Neural progenitor cell (in vitro differentiated cells): ENCODE data around the gene GLI1. TPM values are rescaled to one million over a fixed set of nuclear protein-coding genes. Genes with fewer than 3 reads are reported as not detected.

ENCODE experiments used
- DNase-seq: peaks from one replicate; pipeline ENCODE4 v3.0.0-alpha.2; 2016; ENCODE audit warnings: low spot score
- H2AFZ ChIP-seq: fragments of 200-600 bp; sonication (generic); replicated peaks from 2 replicates; pipeline ENCODE4 v1.6.1; 2016; ENCODE audit warnings: antibody characterized with exemption
- H3F3A ChIP-seq: fragments of 200-600 bp; sonication (generic); 2 replicates; pipeline ENCODE4 v1.6.1; 2016; ENCODE audit warnings: antibody characterized with exemption, low read depth
- H3K27ac ChIP-seq: fragments of 200-600 bp; sonication (generic); 2 replicates; pipeline ENCODE4 v1.5.1; 2016; ENCODE audit warnings: mild to moderate bottlenecking
- H3K27me3 ChIP-seq: fragments of 200-600 bp; sonication (generic); 2 replicates; pipeline ENCODE4 v1.6.1; 2016; ENCODE audit warnings: mild to moderate bottlenecking, moderate library complexity
- H3K36me3 ChIP-seq: fragments of 200-600 bp; sonication (generic); 2 replicates; pipeline ENCODE4 v1.5.1; 2016
- H3K4me1 ChIP-seq: fragments of 200-600 bp; sonication (generic); 2 replicates; pipeline ENCODE4 v1.6.1; 2016; ENCODE audit warnings: mixed run types
- H3K4me2 ChIP-seq: fragments of 200-600 bp; sonication (generic); 2 replicates; pipeline ENCODE4 v1.6.1; 2016
- H3K4me3 ChIP-seq: fragments of 200-600 bp; sonication (generic); 2 replicates; pipeline ENCODE4 v1.5.1; 2016
- H3K79me2 ChIP-seq: fragments of 200-600 bp; sonication (generic); 2 replicates; pipeline ENCODE4 v1.6.1; 2016; ENCODE audit warnings: low read depth
- H3K9ac ChIP-seq: fragments of 200-600 bp; sonication (generic); 2 replicates; pipeline ENCODE4 v1.6.1; 2016
- H3K9me3 ChIP-seq: fragments of 200-600 bp; sonication (generic); 2 replicates; pipeline ENCODE4 v1.5.1; 2016; ENCODE audit warnings: low read depth
- H4K20me1 ChIP-seq: fragments of 200-600 bp; sonication (generic); 2 replicates; pipeline ENCODE4 v1.6.1; 2016; ENCODE audit warnings: low read depth
- H3K27ac Mint-ChIP-seq: 3 replicates; pipeline ENCODE4 v1.8.0; 2021; ENCODE audit warnings: mixed read lengths
- H3K27me3 Mint-ChIP-seq: 2 replicates; pipeline ENCODE4 v1.8.0; 2022; ENCODE audit warnings: low read depth, mild to moderate bottlenecking, inconsistent platforms, moderate library complexity, mixed read lengths; ENCODE audit not compliant: insufficient read depth
- H3K36me3 Mint-ChIP-seq: 3 replicates; pipeline ENCODE4 v1.8.0; 2021; ENCODE audit warnings: mixed read lengths
- H3K4me1 Mint-ChIP-seq: 3 replicates; pipeline ENCODE4 v1.8.0; 2021; ENCODE audit warnings: mixed read lengths
- H3K4me3 Mint-ChIP-seq: 3 replicates; pipeline ENCODE4 v1.8.0; 2021; ENCODE audit warnings: mild to moderate bottlenecking, moderate library complexity, mixed read lengths
- H3K9me3 Mint-ChIP-seq: 3 replicates; pipeline ENCODE4 v1.8.0; 2020; ENCODE audit warnings: mixed read lengths
- CTCF ChIP-seq: fragments of 200-600 bp; sonication (generic); IDR thresholded peaks from 2 replicates; pipeline ENCODE4 v1.5.1; 2017; ENCODE audit warnings: antibody characterized with exemption, mild to moderate bottlenecking
- EZH2 ChIP-seq: fragments of 200-600 bp; sonication (generic); IDR thresholded peaks from 2 replicates; pipeline ENCODE4 v1.6.1; 2017; ENCODE audit warnings: antibody characterized with exemption, mild to moderate bottlenecking, moderate library complexity
- EZH2phosphoT487 ChIP-seq: fragments of 200-600 bp; sonication (generic); IDR thresholded peaks from 2 replicates; pipeline ENCODE4 v1.6.1; 2017; ENCODE audit warnings: antibody characterized with exemption
- total RNA-seq: library from RNA; depleted of rRNA; stranded (reverse); fragments of >200 nt; gene quantifications from 2 replicates; pipeline ENCODE4 v1.2.3, GENCODE V29; 2015; ENCODE audit warnings: low replicate concordance

GLI1 gene
- total RNA-seq, 1 donor from 2014 or later, result 0.71 TPM

- H3K79me2 ChIP-seq, result peaks cover 20% of the 10 kb centered on the region
- no peak overlapping the region for H2AFZ ChIP-seq
- peaks cover 4% of the 10 kb centered on the region for H3K36me3 ChIP-seq
- no peak overlapping the region for H3K4me3 Mint-ChIP-seq
- no peak overlapping the region for H3K4me3 ChIP-seq
- peaks cover 5% of the 10 kb centered on the region for H3K4me1 ChIP-seq
- DNase-seq, result no peak
- H3K9me3 Mint-ChIP-seq, result no peaks in the 10 kb centered on the region
- H3K9me3 ChIP-seq, result no peaks in the 10 kb centered on the region
- peaks cover 16% of the 10 kb centered on the region for H3K27me3 ChIP-seq
- no peaks in the 10 kb centered on the region for H4K20me1 ChIP-seq
- no peak overlapping the region for H3K9ac ChIP-seq
- no peak overlapping the region for H3K4me2 ChIP-seq
- peaks cover 21% of the 10 kb centered on the region for H3F3A ChIP-seq
- H3K27me3 Mint-ChIP-seq, result peaks cover 6% of the 10 kb centered on the region
- H3K27ac ChIP-seq, result no peak overlapping the region
- H3K36me3 Mint-ChIP-seq, result peaks cover 13% of the 10 kb centered on the region
- no peak for TF ChIP-seq EZH2phosphoT487
- TF ChIP-seq CTCF, result no peak
- TF ChIP-seq EZH2, result no peak
- H3K4me1 Mint-ChIP-seq, result peaks cover 13% of the 10 kb centered on the region
- H3K27ac Mint-ChIP-seq, result no peak overlapping the region
Measured at GRCh38 chr12:57485695-57486094, 26.1 kb downstream of the GLI1 start.

- no peak overlapping the region for H3K9ac ChIP-seq
- peaks cover 20% of the 10 kb centered on the region for H3K79me2 ChIP-seq
- Mint-ChIP-seq H3K4me3 (peak overlapping the region; percentile 93), H3K4me1 (peaks cover 13% of the 10 kb centered on the region), H3K9me3 (no peaks in the 10 kb centered on the region), H3K27me3 (peaks cover 2% of the 10 kb centered on the region), H3K36me3 (peaks cover 19% of the 10 kb centered on the region), H3K27ac (no peak overlapping the region)
- no peak for DNase-seq
- H3K9me3 ChIP-seq, result no peaks in the 10 kb centered on the region
- H3K27me3 ChIP-seq, result peaks cover 1% of the 10 kb centered on the region
- peak overlapping the region; percentile 93 for H3K4me3 ChIP-seq
- peaks cover 8% of the 10 kb centered on the region for H3K36me3 ChIP-seq
- TF ChIP-seq EZH2phosphoT487 (no peak), EZH2 (no peak), CTCF (no peak)
- H3K27ac ChIP-seq, result no peak overlapping the region
- H3K4me2 ChIP-seq, result no peak overlapping the region
- peaks cover 33% of the 10 kb centered on the region for H3F3A ChIP-seq
- peaks cover 5% of the 10 kb centered on the region for H3K4me1 ChIP-seq
- no peaks in the 10 kb centered on the region for H4K20me1 ChIP-seq
- H2AFZ ChIP-seq, result peak overlapping the region; percentile 87
Measured at GRCh38 chr12:57487055-57487596, 27.5 kb downstream of the GLI1 start.

GRCh38 chr12:57487597-57488401, 28.2 kb downstream of the GLI1 start, which contains the start of gene MARS1:
MARS1 (plus strand) TSS chr12:57488068; CDS start chr12:57488091, 23 bp downstream.
- H3K4me1 ChIP-seq, result peaks cover 5% of the 10 kb centered on the region
- H3K4me3 ChIP-seq, result peak within 1 kb of the TSS; percentile 93

More at GRCh38 chr12:57487597-57488401, 28.2 kb downstream of the GLI1 start, which contains the start of gene MARS1:
- peaks cover 8% of the 10 kb centered on the region for H3K36me3 ChIP-seq
- DNase-seq, result peak; percentile 95
- peak within 1 kb of the TSS; percentile 93 for H3K4me3 Mint-ChIP-seq
- H3K79me2 ChIP-seq, result peaks cover 20% of the 10 kb centered on the region
- H3K9me3 ChIP-seq, result no peaks in the 10 kb centered on the region
- peaks cover 39% of the 10 kb centered on the region for H3F3A ChIP-seq
- H3K27me3 ChIP-seq, result no peaks in the 10 kb centered on the region
- no peaks in the 10 kb centered on the region for H4K20me1 ChIP-seq
- H3K4me1 Mint-ChIP-seq, result peaks cover 13% of the 10 kb centered on the region
- peak within 1 kb of the TSS; percentile 97 for H3K27ac Mint-ChIP-seq
- H3K27me3 Mint-ChIP-seq, result peaks cover 2% of the 10 kb centered on the region
- TF ChIP-seq EZH2phosphoT487 (no peak), EZH2 (no peak), CTCF (peak; percentile 25)
- H2AFZ ChIP-seq, result peak within 1 kb of the TSS; percentile 87
- peak within 1 kb of the TSS; percentile 97 for H3K4me2 ChIP-seq
- H3K36me3 Mint-ChIP-seq, result peaks cover 23% of the 10 kb centered on the region
- peak within 1 kb of the TSS; percentile 94 for H3K9ac ChIP-seq
- no peaks in the 10 kb centered on the region for H3K9me3 Mint-ChIP-seq
- H3K27ac ChIP-seq, result peak within 1 kb of the TSS; percentile 23
